Caco-2 (cell line): Measurements from ENCODE around the gene CALML5. TPM values are rescaled to one million over a fixed set of nuclear protein-coding genes. Genes with fewer than 3 reads are reported as not detected.

Experiments
- BruUV-seq: library from RNA; stranded (reverse); fragments of 400-500 nt; replicated peaks from 2 replicates; lab custom pipeline; 2021; lab: Mats Ljungman, UMichigan
- CTCF ChIA-PET: fragments of 300-600 bp; sonication (Branson Sonifier 250); formaldehyde crosslinking; loops from one replicate; lab custom pipeline; 2022; ENCODE audit warnings: antibody characterized with exemption; lab: Charles Lee
- POLR2A ChIA-PET: fragments of 300-600 bp; sonication (Branson Sonifier 250); formaldehyde crosslinking; loops from one replicate; lab custom pipeline; 2022; ENCODE audit warnings: antibody characterized with exemption; lab: Charles Lee
- DNase-seq, 2 experiments: peaks; one replicate each; pipeline versions ENCODE4 v3.0.0 to v3.0.0-alpha.2; 2020 to 2022
- H3K27me3 ChIP-seq: replicated peaks from 2 replicates; pipeline ENCODE4 v1.6.0; 2011; ENCODE audit warnings: low read length; ENCODE audit not compliant: control insufficient read depth, insufficient read depth
- H3K36me3 ChIP-seq: 2 replicates; pipeline ENCODE4 v1.5.1; 2011; ENCODE audit warnings: low read length; ENCODE audit not compliant: control insufficient read depth, insufficient read depth
- H3K4me1 ChIP-seq: fragments of 250-450 bp; sonication (Bioruptor Pico); 2 replicates; pipeline ENCODE4 v1.5.1; 2020; ENCODE audit warnings: mild to moderate bottlenecking
- H3K4me3 ChIP-seq: 2 replicates; pipeline ENCODE4 v1.5.1; 2011; ENCODE audit warnings: low read depth, mild to moderate bottlenecking, control low read depth, low read length
- H3K9me3 ChIP-seq: fragments of 250-450 bp; sonication (Bioruptor Pico); 2 replicates; pipeline ENCODE4 v1.5.1; 2020; ENCODE audit warnings: mild to moderate bottlenecking, moderate library complexity
- H3K27ac Mint-ChIP-seq: one replicate; pipeline ENCODE4 v1.8.0; 2022; ENCODE audit warnings: mixed read lengths; ENCODE audit not compliant: unreplicated experiment
- H3K27me3 Mint-ChIP-seq: one replicate; pipeline ENCODE4 v1.8.0; 2022; ENCODE audit warnings: mixed read lengths; ENCODE audit not compliant: insufficient read depth, unreplicated experiment
- H3K36me3 Mint-ChIP-seq: one replicate; pipeline ENCODE4 v1.8.0; 2022; ENCODE audit warnings: mild to moderate bottlenecking, mixed read lengths; ENCODE audit not compliant: insufficient read depth, unreplicated experiment
- H3K4me1 Mint-ChIP-seq: one replicate; pipeline ENCODE4 v1.8.0; 2022; ENCODE audit warnings: low read depth, mixed read lengths; ENCODE audit not compliant: unreplicated experiment
- H3K4me3 Mint-ChIP-seq: one replicate; pipeline ENCODE4 v1.8.0; 2022; ENCODE audit warnings: mild to moderate bottlenecking, moderate library complexity, mixed read lengths; ENCODE audit not compliant: unreplicated experiment
- H3K9me3 Mint-ChIP-seq: one replicate; pipeline ENCODE4 v1.8.0; 2022; ENCODE audit warnings: mixed read lengths; ENCODE audit not compliant: unreplicated experiment
- CTCF ChIP-seq, 2 experiments: fragments of 200-600 bp in 1 of 2; IDR thresholded peaks; 1 replicate in 1 of 2; 2 replicates in 1 of 2; pipeline versions ENCODE4 v1.5.1 to v1.8.0; 2011 to 2022; ENCODE audit warnings: antibody characterized with exemption in 1 of 2, control low read depth in 1 of 2, inconsistent platforms in 1 of 2, low read depth in 1 of 2, low read length in 1 of 2, mild to moderate bottlenecking in 1 of 2, moderate library complexity in 1 of 2; ENCODE audit not compliant: insufficient read depth in 1 of 2, severe bottlenecking in 1 of 2, unreplicated experiment in 1 of 2
- intact Hi-C: fragments of 100-400 bp; cut with micrococcal nuclease; formaldehyde crosslinking; loops from one replicate; pipeline ENCODE4 v1.10.0; 2022; ENCODE audit not compliant: unreplicated experiment
- total RNA-seq: library from RNA; stranded (reverse); gene quantifications from 2 replicates; pipeline ENCODE4 v1.2.3, GENCODE V29; 2022

CALML5 gene
- total RNA-seq, 1 experiment from 2014 or later: not detected

GRCh38 chr10:5500162-5500670 lies 846 bp upstream of the CALML5 start:
- no peaks in the 10 kb centered on the region for H3K27me3 Mint-ChIP-seq
- no TSS peak for BruUV-seq

GRCh38 chr10:5498791-5499492 lies 428 bp downstream of the CALML5 start:
- TF ChIP-seq CTCF (IDR thresholded peaks at IDR 0.05; ENCODE audit: insufficient read depth in 1 of 2, low read depth in 1 of 2, low read length in 1 of 2, severe bottlenecking in 1 of 2, unreplicated experiment in 1 of 2): no peak
- Mint-ChIP-seq H3K9me3 (no peaks in the 10 kb centered on the region), H3K27me3 (no peaks in the 10 kb centered on the region), H3K4me3 (no peak overlapping the region), H3K36me3 (peaks cover 8% of the 10 kb centered on the region), H3K27ac (no peak overlapping the region), H3K4me1 (peaks cover 23% of the 10 kb centered on the region)
- Histone ChIP-seq H3K27me3 (no peaks in the 10 kb centered on the region), H3K4me1 (peaks cover 47% of the 10 kb centered on the region), H3K36me3 (no peaks in the 10 kb centered on the region), H3K9me3 (no peaks in the 10 kb centered on the region), H3K4me3 (no peak overlapping the region)
- CTCF ChIA-PET: interaction anchor here (1.2 to 1.7 kb wide), 2 partner anchors 124 to 131 kb away, joined by 4 read pairs; no protein-coding TSS in a partner anchor
- DNase-seq: peak in 1 of 2 experiments; percentile 32
- intact Hi-C loops: no loop called here
- no TSS peak for BruUV-seq
- POLR2A ChIA-PET: interaction anchor here (0.8 to 1.3 kb wide), 2 partner anchors 14 to 53 kb away, joined by 3 to 5 read pairs; no protein-coding TSS in a partner anchor

More at GRCh38 chr10:5500162-5500670, 846 bp upstream of the CALML5 start:
- DNase-seq: peak in 1 of 2 experiments; percentile 34
- Histone ChIP-seq H3K4me3 (no peak overlapping the region), H3K4me1 (peaks cover 44% of the 10 kb centered on the region), H3K27me3 (no peaks in the 10 kb centered on the region), H3K36me3 (no peaks in the 10 kb centered on the region), H3K9me3 (no peaks in the 10 kb centered on the region)
- ChIA-PET POLR2A (interaction anchor here (1.3 kb wide), 1 partner anchor 13 kb away, joined by 3 read pairs; no protein-coding TSS in a partner anchor), CTCF (interaction anchor here (0.6 to 1.9 kb wide), 4 partner anchors 123 to 1356 kb away, joined by 3 to 10 read pairs (median 4); no protein-coding TSS in a partner anchor)
- H3K36me3 Mint-ChIP-seq: peaks cover 7% of the 10 kb centered on the region
- intact Hi-C loops: loop anchor here (5.0 kb wide), 1 partner anchor 67 kb away; no protein-coding TSS in a partner anchor
- H3K4me1 Mint-ChIP-seq: peaks cover 29% of the 10 kb centered on the region
- H3K9me3 Mint-ChIP-seq: peaks cover 3% of the 10 kb centered on the region
- no peak for TF ChIP-seq CTCF (IDR thresholded peaks at IDR 0.05; ENCODE audit: insufficient read depth in 1 of 2, low read depth in 1 of 2, low read length in 1 of 2, severe bottlenecking in 1 of 2, unreplicated experiment in 1 of 2)
- H3K27ac Mint-ChIP-seq: no peak overlapping the region
- H3K4me3 Mint-ChIP-seq: no peak overlapping the region

DNA sequence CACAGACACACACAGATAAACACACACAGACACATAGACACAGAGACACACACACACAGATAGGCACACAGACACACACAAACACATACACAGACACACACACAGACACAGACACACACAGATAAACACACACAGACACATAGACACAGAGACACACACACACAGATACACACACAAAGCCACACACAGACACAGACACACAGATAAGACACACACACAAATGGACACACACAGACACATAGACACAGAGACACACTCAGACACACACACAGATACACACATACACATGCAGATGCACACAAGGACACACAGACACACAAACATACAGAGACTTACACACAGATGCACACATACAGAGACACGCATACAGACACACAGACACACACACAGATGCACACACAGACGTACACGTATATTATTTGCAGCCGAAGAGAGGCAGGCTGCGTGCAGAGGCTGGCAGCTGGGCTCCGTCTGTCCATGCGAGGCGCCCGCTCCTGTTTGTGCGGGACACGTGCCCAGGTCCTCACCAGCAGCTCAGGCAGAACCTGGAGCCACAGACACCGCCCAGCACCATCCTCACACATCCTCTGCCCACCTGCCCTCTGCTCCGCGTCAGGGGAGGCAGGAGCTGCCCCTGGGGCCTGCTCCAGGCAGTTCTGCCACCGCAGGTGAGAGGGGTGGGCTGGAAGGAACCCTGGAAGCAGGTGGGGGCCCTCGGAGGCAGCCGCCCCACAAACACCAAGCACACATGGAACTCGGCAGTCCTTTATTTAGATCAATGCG lies 1.2 kb downstream of the CALML5 start:
- TF ChIP-seq CTCF (IDR thresholded peaks at IDR 0.05; ENCODE audit: insufficient read depth in 1 of 2, low read depth in 1 of 2, low read length in 1 of 2, severe bottlenecking in 1 of 2, unreplicated experiment in 1 of 2): no peak
- no peaks in the 10 kb centered on the region for H3K27me3 Mint-ChIP-seq
- Histone ChIP-seq H3K9me3 (no peaks in the 10 kb centered on the region), H3K4me1 (peaks cover 47% of the 10 kb centered on the region), H3K36me3 (no peaks in the 10 kb centered on the region), H3K4me3 (no peak overlapping the region), H3K27me3 (no peaks in the 10 kb centered on the region)
- no TSS peak for BruUV-seq
- H3K4me1 Mint-ChIP-seq: peaks cover 15% of the 10 kb centered on the region
- H3K36me3 Mint-ChIP-seq: peaks cover 10% of the 10 kb centered on the region
- ChIA-PET POLR2A (no interaction called here), CTCF (no interaction called here)
- no peak overlapping the region for H3K4me3 Mint-ChIP-seq
- intact Hi-C loops: no loop called here
- DNase-seq: peak in 1 of 2 experiments; percentile 13
- H3K27ac Mint-ChIP-seq: no peak overlapping the region
- no peaks in the 10 kb centered on the region for H3K9me3 Mint-ChIP-seq
